ENCODE measurements around the gene POM121.
"Not testable (repeated sequence)": the region's sequence is repeated elsewhere in the genome, so short reads cannot be mapped to it uniquely, and the experiment has no call there.

GRCh38 chr7:72950432-72950831, 25.5 kb downstream of the POM121 start:
- not testable (repeated sequence) for TF ChIP-seq CTCF, POLR2A (IDR thresholded peaks at IDR 0.05)

Measured in adrenal gland (tissue), 5 donors.